Liver (tissue), 5 donors: ENCODE data around the gene LRRC25. TPM values are rescaled to one million over a fixed set of nuclear protein-coding genes. Genes with fewer than 3 reads are reported as not detected.

ENCODE experiments used
- polyA plus RNA-seq, 2 donors: library from polyadenylated mRNA; stranded (reverse) in 1 of 2; unstranded in 1 of 2; fragments of 200-250 nt in 1 of 2; fragments of >200 nt in 1 of 2; fragmentation: Nextera tagmentation in 1 of 2; extraction: Ambion mirVana in 1 of 2; gene quantifications; one replicate each; pipeline versions ENCODE4 v1.2.1 to v1.2.3, GENCODE V29; 2013 to 2015
- small RNA-seq: library from RNA; depleted of rRNA; stranded (forward); fragments of <200 nt; gene quantifications from one replicate; pipeline ENCODE3, GENCODE V24; 2014
- total RNA-seq, 2 donors: library from RNA; depleted of rRNA; stranded (reverse); fragments of >200 nt; gene quantifications; one replicate each; pipeline ENCODE4 v1.2.3, GENCODE V29; 2014
- donor health status: healthy.
- donor health status: healthy.
- donor health status: healthy.

Gene LRRC25
- total and polyA plus RNA-seq, 4 donors = 2.3 to 13.4 (median 6.9) TPM

Small RNA genes lying within 50 kb of the gene (small RNA-seq; reads per million reads assigned to genes)
- not detected for gene MIR3189

Other genes starting within 250 kb of the LRRC25 start
- gene PIK3R2, start 244.5 kb downstream of the LRRC25 start, total RNA-seq = 10 to 100 TPM in 1 of 2 donors, 1 to 10 TPM in 1; 9.1 to 37.8 TPM
- 1 to 10 TPM; 1.5 to 6.2 TPM for gene PIK3R2, start 244.5 kb downstream of the LRRC25 start, polyA plus RNA-seq
- gene IFI30, start 223.8 kb downstream of the LRRC25 start, total RNA-seq = 100 to 1,000 TPM in 1 of 2 donors, 10 to 100 TPM in 1; 60.2 to 129 TPM
- 100 to 1,000 TPM in 1 of 2 donors, 10 to 100 TPM in 1; 89.0 to 130 TPM for gene IFI30, start 223.8 kb downstream of the LRRC25 start, polyA plus RNA-seq
- 10 to 100 TPM in 1 of 2 donors, 1 to 10 TPM in 1; 3.6 to 12.1 TPM for gene MPV17L2, start 204.4 kb downstream of the LRRC25 start, total RNA-seq
- 10 to 100 TPM; 16.1 to 28.0 TPM for gene MPV17L2, start 204.4 kb downstream of the LRRC25 start, polyA plus RNA-seq
- under 1 TPM; 0.33 to 0.84 TPM for gene RAB3A, start 193.6 kb downstream of the LRRC25 start, total RNA-seq
- 1 to 10 TPM in 1 of 2 donors, under 1 TPM in 1; 0.74 to 1.7 TPM for gene RAB3A, start 193.6 kb downstream of the LRRC25 start, polyA plus RNA-seq
- gene PDE4C, start 171.2 kb downstream of the LRRC25 start, total RNA-seq = under 1 TPM; 0.51 to 0.75 TPM
- gene PDE4C, start 171.2 kb downstream of the LRRC25 start, polyA plus RNA-seq = under 1 TPM in 1 of 2 donors, not detected in 1; 0.23 TPM
- gene IQCN, start 123.2 kb downstream of the LRRC25 start, total RNA-seq = 1 to 10 TPM in 1 of 2 donors, under 1 TPM in 1; 0.19 to 2.4 TPM
- under 1 TPM; 0.43 to 0.64 TPM for gene IQCN, start 123.2 kb downstream of the LRRC25 start, polyA plus RNA-seq
- 100 to 1,000 TPM in 1 of 2 donors, 10 to 100 TPM in 1; 36.9 to 103 TPM for gene JUND, start 116.0 kb downstream of the LRRC25 start, total RNA-seq
- gene JUND, start 116.0 kb downstream of the LRRC25 start, polyA plus RNA-seq = 10 to 100 TPM; 12.8 to 46.7 TPM
- 100 to 1,000 TPM in 1 of 2 donors, 10 to 100 TPM in 1; 42.4 to 100 TPM for gene LSM4, start 74.5 kb downstream of the LRRC25 start, total RNA-seq
- 10 to 100 TPM; 68.4 to 81.9 TPM for gene LSM4, start 74.5 kb downstream of the LRRC25 start, polyA plus RNA-seq
- 10 to 100 TPM; 21.5 to 48.3 TPM for gene PGPEP1, start 57.0 kb downstream of the LRRC25 start, total RNA-seq
- gene PGPEP1, start 57.0 kb downstream of the LRRC25 start, polyA plus RNA-seq = 10 to 100 TPM; 15.8 to 30.8 TPM
- gene GDF15, start 11.5 kb downstream of the LRRC25 start, total RNA-seq = 10 to 100 TPM in 1 of 2 donors, under 1 TPM in 1; 0.42 to 11.6 TPM
- 1 to 10 TPM; 6.7 to 7.7 TPM for gene GDF15, start 11.5 kb downstream of the LRRC25 start, polyA plus RNA-seq
- 10 to 100 TPM in 1 of 2 donors, 1 to 10 TPM in 1; 6.4 to 19.0 TPM for gene SSBP4, start 21.8 kb upstream of the LRRC25 start, total RNA-seq
- 10 to 100 TPM in 1 of 2 donors, 1 to 10 TPM in 1; 4.0 to 16.6 TPM for gene SSBP4, start 21.8 kb upstream of the LRRC25 start, polyA plus RNA-seq
- 10 to 100 TPM in 1 of 2 donors, 1 to 10 TPM in 1; 8.0 to 41.9 TPM for gene ISYNA1, start 40.5 kb upstream of the LRRC25 start, total RNA-seq
- gene ISYNA1, start 40.5 kb upstream of the LRRC25 start, polyA plus RNA-seq = 10 to 100 TPM in 1 of 2 donors, 1 to 10 TPM in 1; 4.7 to 12.1 TPM
- gene ELL, start 124.4 kb upstream of the LRRC25 start, total RNA-seq = 10 to 100 TPM in 1 of 2 donors, 1 to 10 TPM in 1; 7.6 to 10.5 TPM
- gene ELL, start 124.4 kb upstream of the LRRC25 start, polyA plus RNA-seq = 1 to 10 TPM; 4.5 to 5.6 TPM
- gene FKBP8, start 146.0 kb upstream of the LRRC25 start, total RNA-seq = 100 to 1,000 TPM in 1 of 2 donors, 10 to 100 TPM in 1; 75.8 to 225 TPM
- 100 to 1,000 TPM in 1 of 2 donors, 10 to 100 TPM in 1; 59.1 to 126 TPM for gene FKBP8, start 146.0 kb upstream of the LRRC25 start, polyA plus RNA-seq
- 10 to 100 TPM; 31.8 to 47.0 TPM for gene KXD1, start 160.2 kb upstream of the LRRC25 start, total RNA-seq
- 10 to 100 TPM; 39.9 to 53.6 TPM for gene KXD1, start 160.2 kb upstream of the LRRC25 start, polyA plus RNA-seq
- 100 to 1,000 TPM; 324 to 585 TPM for gene UBA52, start 174.2 kb upstream of the LRRC25 start, total RNA-seq
- 100 to 1,000 TPM; 382 to 647 TPM for gene UBA52, start 174.2 kb upstream of the LRRC25 start, polyA plus RNA-seq
- 10 to 100 TPM; 25.9 to 44.0 TPM for gene REX1BD, start 191.2 kb upstream of the LRRC25 start, total RNA-seq
- gene REX1BD, start 191.2 kb upstream of the LRRC25 start, polyA plus RNA-seq = 10 to 100 TPM; 58.7 to 71.9 TPM
- gene CRLF1, start 209.2 kb upstream of the LRRC25 start, total RNA-seq = 1 to 10 TPM in 1 of 2 donors, not detected in 1; 1.6 TPM
- 1 to 10 TPM in 1 of 2 donors, under 1 TPM in 1; 0.49 to 1.9 TPM for gene CRLF1, start 209.2 kb upstream of the LRRC25 start, polyA plus RNA-seq
- gene TMEM59L, start 215.2 kb upstream of the LRRC25 start, total RNA-seq = under 1 TPM in 1 of 2 donors, not detected in 1; 0.08 TPM
- gene TMEM59L, start 215.2 kb upstream of the LRRC25 start, polyA plus RNA-seq = under 1 TPM; 0.08 to 0.15 TPM
- 1 to 10 TPM; 2.4 to 5.9 TPM for gene KLHL26, start 239.4 kb upstream of the LRRC25 start, total RNA-seq
- gene KLHL26, start 239.4 kb upstream of the LRRC25 start, polyA plus RNA-seq = 1 to 10 TPM; 2.3 to 2.4 TPM